HL-60 (cell line): Measurements from ENCODE around the gene SLC44A5.

ENCODE experiments used
- CTCF ChIP-seq: IDR thresholded peaks from one replicate; pipeline ENCODE4 v1.5.1; 2011; ENCODE audit warnings: low read length, control low read depth, inconsistent platforms; ENCODE audit not compliant: insufficient read depth
- GABPA ChIP-seq: IDR thresholded peaks from 2 replicates; pipeline ENCODE4 v1.6.1; 2012; ENCODE audit warnings: low read depth
- POLR2AphosphoS5 ChIP-seq: IDR thresholded peaks from 2 replicates; pipeline ENCODE4 v1.6.1; 2012; ENCODE audit warnings: low read depth
- REST ChIP-seq: IDR thresholded peaks from 2 replicates; pipeline ENCODE4 v1.6.1; 2012; ENCODE audit warnings: low read depth; ENCODE audit not compliant: insufficient replicate concordance

GRCh38 chr1:75421371-75421770, 189.5 kb downstream of the SLC44A5 start:
- TF ChIP-seq CTCF = no peak
- TF ChIP-seq POLR2AphosphoS5 = no peak
- TF ChIP-seq GABPA = no peak
- no peak for TF ChIP-seq REST
